Neuronal stem cell (in vitro differentiated cells): ENCODE results near the gene ZEB2.

Source experiments
- DNase-seq: peaks from one replicate; pipeline ENCODE4 v3.0.0-alpha.2; 2013; ENCODE audit warnings: low spot score
- H2AFZ ChIP-seq: one replicate; pipeline ENCODE4 v1.6.1; 2013; ENCODE audit warnings: mild to moderate bottlenecking, low read length, inconsistent platforms
- H2AK5ac ChIP-seq: 2 replicates; pipeline ENCODE4 v1.6.1; 2013; ENCODE audit warnings: low read depth, mild to moderate bottlenecking, inconsistent platforms, low read length, moderate library complexity, mixed read lengths
- H2BK120ac ChIP-seq: 2 replicates; pipeline ENCODE4 v1.6.1; 2013; ENCODE audit warnings: low read depth, mild to moderate bottlenecking, inconsistent platforms, low read length, moderate library complexity, mixed read lengths
- H2BK12ac ChIP-seq: one replicate; pipeline ENCODE4 v1.6.1; 2013; ENCODE audit warnings: low read length, inconsistent platforms
- H2BK15ac ChIP-seq: 2 replicates; pipeline ENCODE4 v1.6.1; 2013; ENCODE audit warnings: mild to moderate bottlenecking, low read length, inconsistent platforms, mixed read lengths
- H2BK5ac ChIP-seq: one replicate; pipeline ENCODE4 v1.6.1; 2013; ENCODE audit warnings: inconsistent platforms, mild to moderate bottlenecking, low read length, moderate library complexity
- H3K14ac ChIP-seq: one replicate; pipeline ENCODE4 v1.6.1; 2013; ENCODE audit warnings: low read length, inconsistent platforms
- H3K18ac ChIP-seq: 2 replicates; pipeline ENCODE4 v1.6.1; 2013; ENCODE audit warnings: low read length, inconsistent platforms
- H3K23ac ChIP-seq: 2 replicates; pipeline ENCODE4 v1.6.1; 2013; ENCODE audit warnings: low read depth, mild to moderate bottlenecking, mixed read lengths, low read length, inconsistent platforms; ENCODE audit not compliant: poor library complexity
- H3K27ac ChIP-seq: replicated peaks from 3 replicates; pipeline ENCODE4 v1.5.1; 2013; ENCODE audit warnings: low read length, inconsistent platforms
- H3K27me3 ChIP-seq, 3 experiments: 2 replicates each; pipeline ENCODE4 v1.6.1; 2013; ENCODE audit warnings: low read length in 3 of 3, mild to moderate bottlenecking in 2 of 3, inconsistent platforms in 1 of 3, low read depth in 1 of 3, mixed read lengths in 1 of 3, moderate library complexity in 1 of 3; ENCODE audit not compliant: control insufficient read depth in 3 of 3, insufficient read depth in 3 of 3
- H3K36me3 ChIP-seq, 2 donors: replicated peaks in 1 of 2; 2 replicates each; pipeline ENCODE4 v1.6.1; 2013; ENCODE audit warnings: low read length in 2 of 2; ENCODE audit not compliant: control insufficient read depth in 2 of 2, insufficient read depth in 2 of 2
- H3K4ac ChIP-seq: 2 replicates; pipeline ENCODE4 v1.6.1; 2013; ENCODE audit warnings: inconsistent platforms, mild to moderate bottlenecking, low read length, moderate library complexity
- H3K4me1 ChIP-seq, 2 donors: 1 replicate in 1 of 2; 2 replicates in 1 of 2; pipeline ENCODE4 v1.6.1; 2013; ENCODE audit warnings: low read length in 2 of 2, low read depth in 1 of 2; ENCODE audit not compliant: control insufficient read depth in 2 of 2, insufficient read depth in 1 of 2
- H3K4me2 ChIP-seq: one replicate; pipeline ENCODE4 v1.6.1; 2013; ENCODE audit warnings: mild to moderate bottlenecking, low read length, inconsistent platforms; ENCODE audit not compliant: insufficient read depth, poor library complexity, severe bottlenecking
- H3K4me3 ChIP-seq, 2 donors: 2 replicates each; pipeline ENCODE4 v1.5.1; 2013; ENCODE audit warnings: low read length in 2 of 2, mild to moderate bottlenecking in 2 of 2, inconsistent platforms in 1 of 2, moderate library complexity in 1 of 2
- H3K79me1 ChIP-seq: one replicate; pipeline ENCODE4 v1.6.1; 2013; ENCODE audit warnings: low read depth, mild to moderate bottlenecking, inconsistent platforms, low read length, moderate library complexity
- H3K9ac ChIP-seq: one replicate; pipeline ENCODE4 v1.6.1; 2013; ENCODE audit warnings: mild to moderate bottlenecking, low read depth, low read length, inconsistent platforms; ENCODE audit not compliant: poor library complexity
- H3K9me3 ChIP-seq, 2 donors: replicated peaks in 1 of 2; 2 replicates each; pipeline versions ENCODE3 to v1.6.1; 2013; ENCODE audit warnings: low read length in 2 of 2, mild to moderate bottlenecking in 2 of 2, inconsistent platforms in 1 of 2, low read depth in 1 of 2, mixed read lengths in 1 of 2, moderate library complexity in 1 of 2; ENCODE audit not compliant: control insufficient read depth in 2 of 2, insufficient read depth in 1 of 2
- H4K8ac ChIP-seq: one replicate; pipeline ENCODE4 v1.6.1; 2013; ENCODE audit warnings: low read depth, mild to moderate bottlenecking, inconsistent platforms, low read length, moderate library complexity
- H4K91ac ChIP-seq: one replicate; pipeline ENCODE4 v1.6.1; 2013; ENCODE audit warnings: low read length, low read depth, mild to moderate bottlenecking, inconsistent platforms; ENCODE audit not compliant: poor library complexity
- whole genome bisulfite sequencing, 2 donors: extraction: QIAGEN DNeasy Blood & Tissue Kit; methylation state at CpG; one replicate each; pipeline ENCODE4 v1.1.7; 2013; ENCODE audit warnings: missing lambda C conversion rate in 2 of 2, mixed read lengths in 1 of 2; ENCODE audit not compliant: insufficient read length in 2 of 2, insufficient replicate concordance in 1 of 2; ENCODE audit errors: extremely low coverage in 2 of 2; 5-methylcytosine and 5-hydroxymethylcytosine counted together

Gene ZEB2

DNA sequence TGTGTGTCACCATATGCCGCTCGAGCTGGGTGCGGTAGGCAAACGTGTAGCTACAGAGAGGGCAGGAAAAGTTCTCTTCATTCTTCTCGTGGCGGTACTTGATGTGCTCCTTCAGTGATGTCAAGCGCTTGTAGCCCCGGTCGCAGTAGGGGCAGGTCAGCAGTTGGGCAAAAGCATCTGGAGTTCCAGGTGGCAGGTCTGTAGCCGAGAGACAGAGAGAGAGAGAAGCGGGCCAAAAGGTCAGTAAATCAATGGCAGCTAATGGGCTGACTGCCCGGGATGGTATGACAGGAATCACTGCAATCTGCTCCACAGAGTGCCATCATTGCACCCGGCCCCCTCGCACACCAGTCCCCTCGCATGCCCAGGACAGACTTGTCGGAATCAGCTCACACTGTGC is 116.0 kb downstream of the ZEB2 start:
- Histone ChIP-seq H3K23ac (no peak overlapping the region), H2BK120ac (no peak overlapping the region), H3K36me3 (peaks cover 9 to 100% of the 10 kb centered on the region in 2 donors), H2AFZ (no peak overlapping the region), H2BK12ac (peak overlapping the region; percentile 76), H3K14ac (no peak overlapping the region), H3K18ac (peak overlapping the region; percentile 5), H3K4me1 (peaks cover 7 to 8% of the 10 kb centered on the region in 2 donors), H3K9ac (no peak overlapping the region), H3K27me3 (no peaks in the 10 kb centered on the region), H3K79me1 (no peaks in the 10 kb centered on the region), H3K4me2 (no peak overlapping the region), H3K4ac (no peak overlapping the region), H3K4me3 (no peak overlapping the region), H2BK15ac (no peak overlapping the region), H3K9me3 (no peaks in the 10 kb centered on the region), H2AK5ac (no peak overlapping the region), H3K27ac (peak overlapping the region; percentile 36), H4K91ac (no peak overlapping the region), H4K8ac (no peak overlapping the region), H2BK5ac (peak overlapping the region; percentile 84)
- no CpG with 5 or more reads among the region's 16 CpGs for WGBS, 2 donors
- DNase-seq, result no peak

DNA sequence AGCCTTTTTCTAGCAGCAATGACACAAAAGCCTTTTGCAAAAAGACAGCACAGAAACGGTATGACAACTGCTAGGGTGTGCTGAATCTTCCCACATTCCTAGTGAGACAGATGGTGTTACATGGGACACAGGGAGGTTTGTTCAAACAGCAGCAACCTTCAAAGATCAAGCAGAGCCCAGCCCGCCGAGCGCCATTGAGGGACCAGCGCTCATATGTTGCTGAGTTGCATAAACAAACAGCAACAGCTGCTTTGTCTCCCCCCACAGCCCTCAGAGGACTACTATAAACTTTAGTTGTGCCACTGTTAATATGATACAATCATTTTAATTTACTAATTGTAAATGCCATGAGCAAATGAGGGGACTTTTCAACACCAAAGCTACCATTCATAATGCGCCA is 117.7 kb downstream of the ZEB2 start:
- Histone ChIP-seq H3K4ac (no peak overlapping the region), H3K23ac (no peak overlapping the region), H3K27ac (no peak overlapping the region), H3K4me3 (no peak overlapping the region), H3K18ac (no peak overlapping the region), H2BK120ac (no peak overlapping the region), H3K9ac (no peak overlapping the region), H3K36me3 (peaks cover 11 to 100% of the 10 kb centered on the region in 2 donors), H4K91ac (no peak overlapping the region), H2BK12ac (no peak overlapping the region), H3K14ac (no peak overlapping the region), H3K27me3 (no peaks in the 10 kb centered on the region), H3K9me3 (no peaks in the 10 kb centered on the region), H2AK5ac (no peak overlapping the region), H3K4me2 (no peak overlapping the region), H2AFZ (no peak overlapping the region), H2BK5ac (no peak overlapping the region), H4K8ac (no peak overlapping the region), H3K4me1 (peaks cover 7 to 8% of the 10 kb centered on the region in 2 donors), H3K79me1 (no peaks in the 10 kb centered on the region), H2BK15ac (no peak overlapping the region)
- no CpG with 5 or more reads among the region's 6 CpGs for WGBS, 2 donors
- no peak for DNase-seq

DNA sequence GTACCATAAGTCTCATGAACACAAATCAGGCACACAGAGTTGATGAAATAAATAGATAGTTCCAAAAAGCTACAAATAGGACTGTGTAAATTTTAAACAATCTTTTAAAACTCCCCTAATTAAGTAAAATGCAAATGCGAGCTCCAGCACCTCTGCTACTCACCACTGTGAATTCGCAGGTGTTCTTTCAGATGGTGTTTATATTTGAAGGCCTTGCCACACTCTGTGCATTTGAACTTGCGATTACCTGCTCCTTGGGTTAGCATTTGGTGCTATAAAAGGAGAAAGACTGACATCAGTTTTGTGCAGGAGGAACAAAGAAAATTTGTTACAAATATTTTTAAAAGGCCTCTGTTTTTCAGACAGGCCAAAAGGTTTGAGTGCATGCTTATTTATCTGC is 118.9 kb downstream of the ZEB2 start:
- no peak overlapping the region for H3K18ac ChIP-seq
- no peak overlapping the region for H3K14ac ChIP-seq
- H2BK5ac ChIP-seq, result no peak overlapping the region
- peaks cover 7 to 8% of the 10 kb centered on the region in 2 donors for H3K4me1 ChIP-seq
- DNase-seq, result no peak
- no peaks in the 10 kb centered on the region for H3K79me1 ChIP-seq
- no peak overlapping the region for H2AFZ ChIP-seq
- H2BK120ac ChIP-seq, result no peak overlapping the region
- no peaks in the 10 kb centered on the region for H3K9me3 ChIP-seq
- H2BK15ac ChIP-seq, result no peak overlapping the region
- no peaks in the 10 kb centered on the region for H3K27me3 ChIP-seq
- H2BK12ac ChIP-seq, result no peak overlapping the region
- H4K91ac ChIP-seq, result no peak overlapping the region
- H2AK5ac ChIP-seq, result no peak overlapping the region
- no CpG with 5 or more reads among the region's 3 CpGs for WGBS, 2 donors
- H3K36me3 ChIP-seq, result peaks cover 14 to 100% of the 10 kb centered on the region in 2 donors
- no peak overlapping the region for H3K27ac ChIP-seq
- H4K8ac ChIP-seq, result no peak overlapping the region
- no peak overlapping the region for H3K4me2 ChIP-seq
- H3K4me3 ChIP-seq, result no peak overlapping the region
- H3K23ac ChIP-seq, result no peak overlapping the region
- H3K4ac ChIP-seq, result no peak overlapping the region
- no peak overlapping the region for H3K9ac ChIP-seq

DNA sequence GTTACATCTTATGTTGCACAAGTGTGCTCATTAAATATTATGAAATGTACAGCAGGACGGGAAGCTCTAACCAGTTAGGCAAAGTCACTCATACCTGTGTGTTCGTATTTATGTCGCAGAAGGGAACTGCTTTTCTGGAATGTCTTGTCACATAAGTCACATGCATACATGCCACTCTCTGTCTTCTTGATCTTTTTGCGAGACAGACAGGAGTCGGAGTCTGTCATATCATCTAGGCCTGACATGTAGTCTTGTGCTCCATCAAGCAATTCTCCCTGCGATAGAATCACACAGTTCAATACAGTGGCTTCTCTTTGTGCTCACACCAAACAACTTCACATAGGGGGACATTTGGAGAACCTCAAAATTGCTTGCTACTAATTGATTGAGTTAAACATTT is 123.6 kb downstream of the ZEB2 start:
- no CpG with 5 or more reads among the region's 6 CpGs for WGBS, 2 donors
- no peak overlapping the region for H3K14ac ChIP-seq
- H3K23ac ChIP-seq, result no peak overlapping the region
- no peaks in the 10 kb centered on the region for H3K27me3 ChIP-seq
- H2AFZ ChIP-seq, result no peak overlapping the region
- no peak overlapping the region for H2AK5ac ChIP-seq
- H3K4me2 ChIP-seq, result no peak overlapping the region
- no peaks in the 10 kb centered on the region for H3K4me1 ChIP-seq
- H2BK120ac ChIP-seq, result no peak overlapping the region
- no peak overlapping the region for H3K27ac ChIP-seq
- no peak overlapping the region for H3K4me3 ChIP-seq
- peaks cover 0 to 5% of the 10 kb centered on the region in 2 donors for H3K9me3 ChIP-seq
- no peak overlapping the region for H2BK5ac ChIP-seq
- H3K79me1 ChIP-seq, result no peaks in the 10 kb centered on the region
- no peak overlapping the region for H3K4ac ChIP-seq
- no peak overlapping the region for H2BK12ac ChIP-seq
- H3K18ac ChIP-seq, result no peak overlapping the region
- no peak overlapping the region for H2BK15ac ChIP-seq
- peaks cover 15 to 99% of the 10 kb centered on the region in 2 donors for H3K36me3 ChIP-seq
- DNase-seq, result no peak
- no peak overlapping the region for H3K9ac ChIP-seq
- no peak overlapping the region for H4K91ac ChIP-seq
- H4K8ac ChIP-seq, result no peak overlapping the region
